ENCODE measurements around the gene CELF1. TPM values are rescaled to one million over a fixed set of nuclear protein-coding genes. Genes with fewer than 3 reads are reported as not detected.

CELF1 gene
- polyA plus RNA-seq, 1 of the 3 experiments (the other 2 are of a cell fraction), result 47.5 TPM

- peak overlapping the region; percentile 61; the same call in 1 of the 2 replicates for H3K4me2 ChIP-seq
- DNase-seq, result no peak
- 93% methylated on average over 10 of the region's 10 CpGs for WGBS (ENCODE audit: low lambda C conversion rate)
- peaks cover 0 to 66% of the 10 kb centered on the region in 2 experiments; a peak in 3 of 4 replicates for H3K4me1 ChIP-seq (ENCODE audit: control insufficient read depth in 1 of 2, insufficient read depth in 2 of 2, low read depth in 1 of 2, low read length in 1 of 2)
- POLR2A ChIA-PET, result no interaction called here
- no peak overlapping the region for H3K4me3 ChIP-seq (ENCODE audit: low read depth in 2 of 2, low read length in 1 of 2)
- H3K9ac ChIP-seq, result no peak overlapping the region
- peak overlapping the region in 1 of 2 experiments; percentile 70; a peak in 2 of 4 replicates for H3K27ac ChIP-seq (ENCODE audit: low read depth in 2 of 2, low read length in 1 of 2)
- H3K79me2 ChIP-seq (ENCODE audit: insufficient read depth), result peaks cover 99% of the 10 kb centered on the region
- peaks cover 100% of the 10 kb centered on the region for H4K20me1 ChIP-seq (ENCODE audit: insufficient read depth)
- H3F3A ChIP-seq (replicated peaks; ENCODE audit: insufficient read depth), result peaks cover 53% of the 10 kb centered on the region
- H3K36me3 ChIP-seq (replicated peaks in 1 of 2; ENCODE audit: control insufficient read depth in 1 of 2, insufficient read depth in 2 of 2, low read length in 1 of 2), result peaks cover 0 to 22% of the 10 kb centered on the region in 2 experiments
- no peaks in the 10 kb centered on the region for H3K9me3 ChIP-seq
- no peaks in the 10 kb centered on the region for H3K27me3 ChIP-seq (ENCODE audit: insufficient read depth)
- H2AFZ ChIP-seq (ENCODE audit: low read depth), result no peak overlapping the region
- no peak for TF ChIP-seq FOXM1 (IDR thresholded peaks at IDR 0.05; ENCODE audit: low read depth)
- TF ChIP-seq EP300 (IDR thresholded peaks at IDR 0.05; ENCODE audit: borderline replicate concordance in 1 of 2, low read depth in 1 of 2, low read length in 1 of 2), result no peak
- no peak for TF ChIP-seq PBX3 (IDR thresholded peaks at IDR 0.05)
- no peak for TF ChIP-seq TEAD4 (IDR thresholded peaks at IDR 0.05; ENCODE audit: borderline replicate concordance, insufficient read depth)
- no peak for TF ChIP-seq SIN3A (IDR thresholded peaks at IDR 0.05; ENCODE audit: borderline replicate concordance, low read depth, low read length)
- TF ChIP-seq REST (IDR thresholded peaks at IDR 0.05; ENCODE audit: low read depth, low read length), result no peak
- TF ChIP-seq TCF12 (IDR thresholded peaks at IDR 0.05), result no peak
- no peak for TF ChIP-seq EZH2phosphoT487 (IDR thresholded peaks at IDR 0.05; ENCODE audit: borderline replicate concordance, low read depth)
- CTCF ChIA-PET, result interaction anchor here (3.3 kb wide), 1 partner anchor 13 kb away, joined by 10 read pairs; no protein-coding TSS in a partner anchor
- no peaks in the 10 kb centered on the region for H3K9me2 ChIP-seq
These were observed 14.0 kb downstream of the CELF1 start for GRCh38 chr11:47538741-47539565.

- no peaks in the 10 kb centered on the region for H3K27me3 ChIP-seq (ENCODE audit: insufficient read depth)
- H3K4me1 ChIP-seq (ENCODE audit: control insufficient read depth in 1 of 2, insufficient read depth in 2 of 2, low read depth in 1 of 2, low read length in 1 of 2), result peaks cover 2 to 75% of the 10 kb centered on the region in 2 experiments; a peak in 3 of 4 replicates
- H3K4me2 ChIP-seq, result no peak overlapping the region
- CTCF ChIA-PET, result interaction anchor here (1.3 to 3.3 kb wide), 3 partner anchors 12 to 16 kb away, joined by 5 to 10 read pairs (median 5); no protein-coding TSS in a partner anchor
- H3F3A ChIP-seq (replicated peaks; ENCODE audit: insufficient read depth), result peaks cover 51% of the 10 kb centered on the region
- H3K9me2 ChIP-seq, result no peaks in the 10 kb centered on the region
- TF ChIP-seq TAF1 (IDR thresholded peaks at IDR 0.05; ENCODE audit: borderline replicate concordance, low read depth, low read length), result no peak
- no peak for TF ChIP-seq TEAD4 (IDR thresholded peaks at IDR 0.05; ENCODE audit: borderline replicate concordance, insufficient read depth)
- no peak for TF ChIP-seq POLR2AphosphoS5 (IDR thresholded peaks at IDR 0.05; ENCODE audit: low read depth, low read length)
- TF ChIP-seq EP300 (IDR thresholded peaks at IDR 0.05; ENCODE audit: borderline replicate concordance in 1 of 2, low read depth in 1 of 2, low read length in 1 of 2), result no peak
- no peak for TF ChIP-seq ELF1 (IDR thresholded peaks at IDR 0.05)
- no peak for TF ChIP-seq GATA2 (CRISPR knock-in tag; IDR thresholded peaks at IDR 0.05)
- TF ChIP-seq ZBTB33 (IDR thresholded peaks at IDR 0.05; ENCODE audit: borderline replicate concordance, low read depth), result no peak
- TF ChIP-seq JUND (IDR thresholded peaks at IDR 0.05), result no peak
- TF ChIP-seq REST (IDR thresholded peaks at IDR 0.05; ENCODE audit: low read depth, low read length), result no peak
- no peak overlapping the region for H3K27ac ChIP-seq (ENCODE audit: low read depth in 2 of 2, low read length in 1 of 2)
- H3K9ac ChIP-seq, result no peak overlapping the region
- H3K36me3 ChIP-seq (replicated peaks in 1 of 2; ENCODE audit: control insufficient read depth in 1 of 2, insufficient read depth in 2 of 2, low read length in 1 of 2), result peaks cover 0 to 30% of the 10 kb centered on the region in 2 experiments
- H3K4me3 ChIP-seq (ENCODE audit: low read depth in 2 of 2, low read length in 1 of 2), result no peak overlapping the region
- WGBS (ENCODE audit: low lambda C conversion rate), result 100% methylated on average over 3 of the region's 3 CpGs
- H4K20me1 ChIP-seq (ENCODE audit: insufficient read depth), result peaks cover 100% of the 10 kb centered on the region
- POLR2A ChIA-PET, result interaction anchor here (1.0 kb wide), 1 partner anchor 29 kb away, joined by 4 read pairs; the partner anchor contains the start of gene PTPMT1
- H3K9me3 ChIP-seq, result no peaks in the 10 kb centered on the region
- peaks cover 99% of the 10 kb centered on the region for H3K79me2 ChIP-seq (ENCODE audit: insufficient read depth)
- H2AFZ ChIP-seq (ENCODE audit: low read depth), result no peak overlapping the region
- DNase-seq, result no peak
These were observed 16.0 kb downstream of the CELF1 start for GRCh38 chr11:47536915-47537314.
